GM19452 (cell line): Measurements from ENCODE around the gene BRINP2.

Experiments
- ATAC-seq: cut with Tn5 transposase; IDR thresholded peaks from one replicate; pipeline ENCODE4 v1.9.1; 2021; ENCODE audit not compliant: unreplicated experiment

The BRINP2 gene

GRCh38 chr1:177164380-177165068, 6.2 kb upstream of the BRINP2 start, which contains the start of gene ASTN1:
Gene ASTN1, minus strand, starts transcription at chr1:177164712. Its CDS starts 36 bp downstream, at chr1:177164676.
- no peak for ATAC-seq

GRCh38 chr1:177165069-177165439, 5.7 kb upstream of the BRINP2 start:
- no peak for ATAC-seq

- ATAC-seq, result no peak
Observed at GRCh38 chr1:177171536-177172123, 872 bp downstream of the BRINP2 start.

GRCh38 chr1:177172272-177172671, 1.5 kb downstream of the BRINP2 start:
- ATAC-seq, result no peak

- ATAC-seq, result no peak
Observed at GRCh38 chr1:177172866-177173265, 2.1 kb downstream of the BRINP2 start.

- no peak for ATAC-seq
Observed at GRCh38 chr1:177173976-177174375, 3.2 kb downstream of the BRINP2 start.

GRCh38 chr1:177174921-177175634, 4.3 kb downstream of the BRINP2 start:
- no peak for ATAC-seq

GRCh38 chr1:177181280-177181630, 10.5 kb downstream of the BRINP2 start:
- peak; percentile 12 for ATAC-seq

GRCh38 chr1:177181631-177182291, 11.0 kb downstream of the BRINP2 start:
- peak; percentile 92 for ATAC-seq

- ATAC-seq, result no peak
Observed at GRCh38 chr1:177183836-177184235, 13.1 kb downstream of the BRINP2 start.

GRCh38 chr1:177185209-177185608, 14.5 kb downstream of the BRINP2 start:
- ATAC-seq, result no peak

- ATAC-seq, result no peak
Observed at GRCh38 chr1:177186639-177187038, 15.9 kb downstream of the BRINP2 start.

GRCh38 chr1:177190308-177190970, 19.7 kb downstream of the BRINP2 start:
- no peak for ATAC-seq

- ATAC-seq, result no peak
Observed at GRCh38 chr1:177198243-177198642, 27.5 kb downstream of the BRINP2 start.

GRCh38 chr1:177200290-177200689, 29.5 kb downstream of the BRINP2 start:
- ATAC-seq, result no peak

GRCh38 chr1:177206831-177207355, 36.1 kb downstream of the BRINP2 start:
- no peak for ATAC-seq

GRCh38 chr1:177208920-177209319, 38.2 kb downstream of the BRINP2 start:
- ATAC-seq, result no peak

- no peak for ATAC-seq
Observed at GRCh38 chr1:177209357-177209756, 38.6 kb downstream of the BRINP2 start.

GRCh38 chr1:177210071-177210470, 39.3 kb downstream of the BRINP2 start:
- ATAC-seq, result no peak

- ATAC-seq, result no peak
Observed at GRCh38 chr1:177211231-177211630, 40.5 kb downstream of the BRINP2 start.
